GM12878 (cell line): ENCODE measurements around the gene NPLOC4. TPM values are rescaled to one million over a fixed set of nuclear protein-coding genes. Genes with fewer than 3 reads are reported as not detected.

Source experiments
- ATAC-seq: fragments of 200-7000 bp; cut with Tn5 transposase; 3 replicates; pipeline ENCODE4 v1.9.1; 2020; ENCODE audit warnings: mild to moderate bottlenecking, moderate library complexity
- BruUV-seq: library from RNA; stranded (reverse); fragments of 400-500 nt; replicated peaks from 2 replicates; lab custom pipeline; 2021; lab: Mats Ljungman, UMichigan
- CTCF ChIA-PET: fragments of 300-600 bp; sonication (Branson Sonifier 250); formaldehyde crosslinking; extraction: SDS; loops from one replicate; lab custom pipeline; 2021; ENCODE audit warnings: inconsistent platforms; lab: Yijun Ruan, JAX
- POLR2A ChIA-PET: fragments of 350-600 bp; formaldehyde crosslinking; extraction: SDS; loops from one replicate; lab custom pipeline; 2021; ENCODE audit warnings: inconsistent platforms; lab: Charles Lee
- RAD21 ChIA-PET: fragments of 300-600 bp; sonication (Branson Sonifier 250); formaldehyde crosslinking; loops from one replicate; lab custom pipeline; 2023; ENCODE audit warnings: antibody characterized with exemption; ENCODE audit not compliant: unreplicated experiment; lab: Charles Lee
- SMC1A ChIA-PET: fragments of 300-600 bp; sonication (Branson Sonifier 250); formaldehyde crosslinking; loops from one replicate; lab custom pipeline; 2023; ENCODE audit not compliant: unreplicated experiment, uncharacterized antibody; lab: Charles Lee
- DNase-seq: peaks from one replicate; pipeline ENCODE4 v3.0.0-alpha.2; 2011; ENCODE audit warnings: low read depth, low spot score
- FAIRE-seq: peaks from 3 replicates; lab custom pipeline; 2011; peaks lifted over from hg19 to GRCh38; lab: Jason Lieb, UNC
- H2AFZ ChIP-seq: 2 replicates; pipeline ENCODE4 v1.6.0; 2011; ENCODE audit warnings: low read depth, low read length, control low read depth; ENCODE audit not compliant: control insufficient read depth
- H3K27ac ChIP-seq: 2 replicates; pipeline ENCODE4 v1.5.1; 2011; ENCODE audit warnings: control low read depth; ENCODE audit not compliant: control insufficient read depth, insufficient read depth
- H3K27me3 ChIP-seq, 2 experiments: replicated peaks in 1 of 2; 2 replicates each; pipeline versions ENCODE4 v1.6.0 to v1.6.1; 2011; ENCODE audit warnings: low read length in 1 of 2; ENCODE audit not compliant: control insufficient read depth in 2 of 2, insufficient read depth in 2 of 2
- H3K36me3 ChIP-seq, 2 experiments: 2 replicates each; pipeline ENCODE4 v1.5.1; 2011; ENCODE audit warnings: low read length in 1 of 2; ENCODE audit not compliant: control insufficient read depth in 2 of 2, insufficient read depth in 2 of 2
- H3K4me1 ChIP-seq: 2 replicates; pipeline ENCODE4 v1.6.1; 2011; ENCODE audit warnings: mild to moderate bottlenecking, low read length, moderate library complexity, mixed read lengths; ENCODE audit not compliant: control insufficient read depth, insufficient read depth
- H3K4me2 ChIP-seq: 2 replicates; pipeline ENCODE4 v1.6.0; 2011; ENCODE audit warnings: control low read depth; ENCODE audit not compliant: control insufficient read depth, insufficient read depth
- H3K4me3 ChIP-seq: fragments of 200-600 bp; sonication (generic); 2 replicates; pipeline ENCODE4 v1.5.1; 2016
- H3K79me2 ChIP-seq: 2 replicates; pipeline ENCODE4 v1.6.0; 2011; ENCODE audit warnings: low read length; ENCODE audit not compliant: control insufficient read depth, insufficient read depth
- H3K9ac ChIP-seq: 2 replicates; pipeline ENCODE4 v1.8.0; 2011; ENCODE audit warnings: low read length, control low read depth, mixed read lengths; ENCODE audit not compliant: control insufficient read depth, insufficient read depth
- H3K9me3 ChIP-seq: replicated peaks from 3 replicates; pipeline ENCODE4 v1.5.1; 2011; ENCODE audit warnings: mild to moderate bottlenecking, low read length; ENCODE audit not compliant: control insufficient read depth, insufficient read depth
- H4K20me1 ChIP-seq: 2 replicates; pipeline ENCODE4 v1.6.0; 2011; ENCODE audit not compliant: control insufficient read depth, insufficient read depth
- BRCA1 ChIP-seq: IDR thresholded peaks from 2 replicates; pipeline ENCODE4 v1.6.1; 2011; ENCODE audit warnings: low read depth, low read length, improper control_type of control experiment
- CBX5 ChIP-seq: sonication (generic); IDR thresholded peaks from 2 replicates; pipeline ENCODE4 v1.6.1; 2016; ENCODE audit warnings: low read depth, moderate library complexity, mild to moderate bottlenecking, inconsistent platforms
- ESRRA ChIP-seq: IDR thresholded peaks from 2 replicates; pipeline ENCODE4 v1.6.1; 2012; ENCODE audit warnings: mild to moderate bottlenecking, low read length, improper control_type of control experiment
- FOXK2 ChIP-seq: fragments of 450-650 bp; IDR thresholded peaks from 2 replicates; pipeline ENCODE4 v1.6.1; 2017; ENCODE audit warnings: mild to moderate bottlenecking, moderate library complexity
- FOXM1 ChIP-seq: IDR thresholded peaks from 2 replicates; pipeline ENCODE4 v1.6.1; 2012; ENCODE audit warnings: low read depth, mild to moderate bottlenecking, inconsistent platforms, low read length, moderate library complexity
- MYB ChIP-seq: fragments of 150-350 bp; IDR thresholded peaks from 2 replicates; pipeline ENCODE4 v1.6.1; 2014; ENCODE audit warnings: mild to moderate bottlenecking, low read depth, low read length, borderline replicate concordance
- NFIC ChIP-seq: IDR thresholded peaks from 2 replicates; pipeline ENCODE4 v1.6.1; 2012; ENCODE audit warnings: low read depth, mild to moderate bottlenecking, inconsistent platforms, low read length, moderate library complexity
- PKNOX1 ChIP-seq: fragments of 450-650 bp; IDR thresholded peaks from 2 replicates; pipeline ENCODE4 v1.6.1; 2016; ENCODE audit warnings: mild to moderate bottlenecking
- RCOR1 ChIP-seq: conservative IDR thresholded peaks from 2 replicates; pipeline ENCODE4 v1.6.1; 2012; ENCODE audit warnings: low read depth, low read length, improper control_type of control experiment
- SMAD5 ChIP-seq: IDR thresholded peaks from 2 replicates; pipeline ENCODE4 v1.6.1; 2016; ENCODE audit warnings: antibody characterized with exemption, low read depth
- STAT3 ChIP-seq: IDR thresholded peaks from 2 replicates; pipeline ENCODE4 v1.6.1; 2011; ENCODE audit warnings: low read depth, low read length, improper control_type of control experiment
- YY1 ChIP-seq: IDR thresholded peaks from 2 replicates; pipeline ENCODE4 v1.6.1; 2011; ENCODE audit warnings: low read depth, mild to moderate bottlenecking, low read length
- WGBS: methylation state at CpG from one replicate; pipeline ENCODE4 v1.1.6; 2016; ENCODE audit warnings: low lambda C conversion rate; ENCODE audit not compliant: insufficient replicate concordance, insufficient coverage; ENCODE audit errors: missing lambda C conversion rate; 5-methylcytosine and 5-hydroxymethylcytosine counted together
- in situ Hi-C: fragments of 300-500 bp; cut with MboI; formaldehyde crosslinking; loops from 9 replicates; pipeline ENCODE4 v1.14.3; 2018; ENCODE audit warnings: mixed read lengths
- intact Hi-C: fragments of 100-400 bp; cut with micrococcal nuclease; formaldehyde crosslinking; loops from one replicate; pipeline ENCODE4 v1.14.2; 2022; ENCODE audit not compliant: unreplicated experiment
- polyA plus RNA-seq, 11 experiments: library from polyadenylated mRNA; depleted of rRNA in 4 of 11; unstranded in 6 of 11; stranded (reverse) in 5 of 11; fragments of >200 nt; fragmentation: Nextera tagmentation in 4 of 11; fragmentation: Illumina TruSeq in 1 of 11; extraction: Ambion mirVana in 4 of 11; extraction: Trizol in 1 of 11; gene quantifications; 1 replicate in 1 of 11; 2 replicates in 10 of 11; pipeline versions ENCODE4 v1.2.1 to v1.2.3, GENCODE V29; 2011 to 2016; ENCODE audit warnings: inconsistent platforms in 2 of 11, missing spikeins in 2 of 11, low read depth in 1 of 11
- total RNA-seq, 4 experiments: library from RNA; depleted of rRNA in 3 of 4; stranded (reverse); fragments of >200 nt in 3 of 4; fragmentation: Illumina TruSeq in 1 of 4; extraction: Trizol in 1 of 4; gene quantifications; 2 replicates each; pipeline versions ENCODE4 v1.2.1 to v1.2.3, GENCODE V29; 2013 to 2021
- TF ChIP-seq, protein P1 (sequence below): IDR thresholded peaks from 2 replicates; pipeline ENCODE4 v1.6.1; 2012; ENCODE audit warnings: mild to moderate bottlenecking, low read depth, low read length
- TF ChIP-seq, protein P2 (sequence below): IDR thresholded peaks from 2 replicates; pipeline ENCODE4 v1.6.1; 2012; ENCODE audit warnings: low read length, inconsistent platforms
- TF ChIP-seq, protein P3 (sequence below): fragments of 450-650 bp; IDR thresholded peaks from 2 replicates; pipeline ENCODE4 v1.6.1; 2017; ENCODE audit warnings: mild to moderate bottlenecking

The NPLOC4 gene
- total and polyA plus RNA-seq, 10 of the 15 experiments (the other 5 are each of a cell fraction or from before 2014, with no cell fraction given) = 1.5 to 83.7 (median 45.8) TPM

DNA sequence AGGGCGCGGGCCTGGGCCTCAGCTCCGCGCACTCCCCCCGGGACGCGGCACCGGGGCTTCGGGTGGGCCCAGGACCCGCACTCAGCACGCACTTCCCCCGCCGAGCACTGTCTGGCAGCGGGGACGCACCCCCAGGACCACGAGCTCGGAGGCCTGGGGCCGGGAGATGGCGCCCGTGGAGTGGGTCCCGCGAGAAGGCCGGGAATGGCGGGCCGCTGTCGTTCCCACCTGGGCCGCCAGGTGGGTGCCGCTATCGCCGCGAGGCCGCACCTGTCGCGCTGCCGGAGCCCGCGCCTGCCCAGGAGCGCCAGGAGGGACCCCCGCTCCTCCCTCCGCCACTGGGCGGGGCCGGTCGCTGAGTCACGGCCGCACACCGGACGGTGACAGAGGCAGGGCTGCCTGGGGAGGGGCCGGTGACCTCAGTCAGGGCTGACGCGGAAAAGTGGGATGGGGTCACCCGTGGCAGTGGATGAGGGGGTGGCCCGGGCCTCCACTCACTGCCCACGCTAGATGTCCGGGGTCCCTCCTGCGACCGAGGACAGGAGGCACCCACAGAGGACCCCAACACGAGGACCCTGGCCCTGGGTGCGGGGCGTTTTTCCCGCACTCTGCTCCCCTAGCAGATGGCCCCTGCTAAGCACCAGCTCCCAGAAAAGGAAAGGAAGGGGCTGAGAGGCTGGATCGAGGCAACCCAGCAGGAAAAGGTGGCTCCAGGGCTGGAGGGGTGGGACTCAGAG lies 117.5 kb downstream of the NPLOC4 start:
- in situ Hi-C loops = no loop called here
- H3K79me2 ChIP-seq = peaks cover 46% of the 10 kb centered on the region
- TF ChIP-seq BRCA1 = 0 out of 2 replicates have a peak, but pooled peaks have one; percentile 49
- TF ChIP-seq, protein P1, sequence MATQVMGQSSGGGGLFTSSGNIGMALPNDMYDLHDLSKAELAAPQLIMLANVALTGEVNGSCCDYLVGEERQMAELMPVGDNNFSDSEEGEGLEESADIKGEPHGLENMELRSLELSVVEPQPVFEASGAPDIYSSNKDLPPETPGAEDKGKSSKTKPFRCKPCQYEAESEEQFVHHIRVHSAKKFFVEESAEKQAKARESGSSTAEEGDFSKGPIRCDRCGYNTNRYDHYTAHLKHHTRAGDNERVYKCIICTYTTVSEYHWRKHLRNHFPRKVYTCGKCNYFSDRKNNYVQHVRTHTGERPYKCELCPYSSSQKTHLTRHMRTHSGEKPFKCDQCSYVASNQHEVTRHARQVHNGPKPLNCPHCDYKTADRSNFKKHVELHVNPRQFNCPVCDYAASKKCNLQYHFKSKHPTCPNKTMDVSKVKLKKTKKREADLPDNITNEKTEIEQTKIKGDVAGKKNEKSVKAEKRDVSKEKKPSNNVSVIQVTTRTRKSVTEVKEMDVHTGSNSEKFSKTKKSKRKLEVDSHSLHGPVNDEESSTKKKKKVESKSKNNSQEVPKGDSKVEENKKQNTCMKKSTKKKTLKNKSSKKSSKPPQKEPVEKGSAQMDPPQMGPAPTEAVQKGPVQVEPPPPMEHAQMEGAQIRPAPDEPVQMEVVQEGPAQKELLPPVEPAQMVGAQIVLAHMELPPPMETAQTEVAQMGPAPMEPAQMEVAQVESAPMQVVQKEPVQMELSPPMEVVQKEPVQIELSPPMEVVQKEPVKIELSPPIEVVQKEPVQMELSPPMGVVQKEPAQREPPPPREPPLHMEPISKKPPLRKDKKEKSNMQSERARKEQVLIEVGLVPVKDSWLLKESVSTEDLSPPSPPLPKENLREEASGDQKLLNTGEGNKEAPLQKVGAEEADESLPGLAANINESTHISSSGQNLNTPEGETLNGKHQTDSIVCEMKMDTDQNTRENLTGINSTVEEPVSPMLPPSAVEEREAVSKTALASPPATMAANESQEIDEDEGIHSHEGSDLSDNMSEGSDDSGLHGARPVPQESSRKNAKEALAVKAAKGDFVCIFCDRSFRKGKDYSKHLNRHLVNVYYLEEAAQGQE = no peak
- TF ChIP-seq ESRRA = no peak
- no peak for TF ChIP-seq MYB
- no peak for TF ChIP-seq FOXM1
- no peak for TF ChIP-seq CBX5
- TF ChIP-seq NFIC = no peak
- TF ChIP-seq, protein P2, sequence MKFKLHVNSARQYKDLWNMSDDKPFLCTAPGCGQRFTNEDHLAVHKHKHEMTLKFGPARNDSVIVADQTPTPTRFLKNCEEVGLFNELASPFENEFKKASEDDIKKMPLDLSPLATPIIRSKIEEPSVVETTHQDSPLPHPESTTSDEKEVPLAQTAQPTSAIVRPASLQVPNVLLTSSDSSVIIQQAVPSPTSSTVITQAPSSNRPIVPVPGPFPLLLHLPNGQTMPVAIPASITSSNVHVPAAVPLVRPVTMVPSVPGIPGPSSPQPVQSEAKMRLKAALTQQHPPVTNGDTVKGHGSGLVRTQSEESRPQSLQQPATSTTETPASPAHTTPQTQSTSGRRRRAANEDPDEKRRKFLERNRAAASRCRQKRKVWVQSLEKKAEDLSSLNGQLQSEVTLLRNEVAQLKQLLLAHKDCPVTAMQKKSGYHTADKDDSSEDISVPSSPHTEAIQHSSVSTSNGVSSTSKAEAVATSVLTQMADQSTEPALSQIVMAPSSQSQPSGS = no peak
- 0 out of 2 replicates have a peak, but pooled peaks have one; percentile 80 for TF ChIP-seq RCOR1
- no peak for TF ChIP-seq STAT3
- no peak for TF ChIP-seq SMAD5
- TF ChIP-seq, protein P3, sequence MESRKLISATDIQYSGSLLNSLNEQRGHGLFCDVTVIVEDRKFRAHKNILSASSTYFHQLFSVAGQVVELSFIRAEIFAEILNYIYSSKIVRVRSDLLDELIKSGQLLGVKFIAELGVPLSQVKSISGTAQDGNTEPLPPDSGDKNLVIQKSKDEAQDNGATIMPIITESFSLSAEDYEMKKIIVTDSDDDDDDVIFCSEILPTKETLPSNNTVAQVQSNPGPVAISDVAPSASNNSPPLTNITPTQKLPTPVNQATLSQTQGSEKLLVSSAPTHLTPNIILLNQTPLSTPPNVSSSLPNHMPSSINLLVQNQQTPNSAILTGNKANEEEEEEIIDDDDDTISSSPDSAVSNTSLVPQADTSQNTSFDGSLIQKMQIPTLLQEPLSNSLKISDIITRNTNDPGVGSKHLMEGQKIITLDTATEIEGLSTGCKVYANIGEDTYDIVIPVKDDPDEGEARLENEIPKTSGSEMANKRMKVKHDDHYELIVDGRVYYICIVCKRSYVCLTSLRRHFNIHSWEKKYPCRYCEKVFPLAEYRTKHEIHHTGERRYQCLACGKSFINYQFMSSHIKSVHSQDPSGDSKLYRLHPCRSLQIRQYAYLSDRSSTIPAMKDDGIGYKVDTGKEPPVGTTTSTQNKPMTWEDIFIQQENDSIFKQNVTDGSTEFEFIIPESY = no peak
- peak; percentile 87 for TF ChIP-seq YY1
- no peak for TF ChIP-seq FOXK2
- no peak for TF ChIP-seq PKNOX1

More for the DNA sequence above, 117.5 kb downstream of the NPLOC4 start:
- peak overlapping the region; percentile 78 for H3K9ac ChIP-seq
- no peak for DNase-seq
- H3K27me3 ChIP-seq = no peaks in the 10 kb centered on the region
- peak; percentile 39 for ATAC-seq
- RAD21 ChIA-PET = interaction anchor here (0.8 to 7.6 kb wide), 5 partner anchors 9 to 81 kb away, joined by 3 to 44 read pairs (median 4); partner anchors contain the start of gene FAAP100
- POLR2A ChIA-PET = interaction anchor here (0.5 to 2.8 kb wide), 4 partner anchors 10 to 81 kb away, joined by 3 to 34 read pairs (median 10); partner anchors contain the start of gene FAAP100
- intact Hi-C loops = loop anchor here (5.0 to 10.0 kb wide), 2 partner anchors 83 to 265 kb away; no protein-coding TSS in a partner anchor
- SMC1A ChIA-PET = interaction anchor here (0.5 to 3.2 kb wide), 7 partner anchors 13 to 228 kb away, joined by 3 to 15 read pairs (median 3); partner anchors contain the start of gene FAAP100
- no peaks in the 10 kb centered on the region; a peak in 1 of 4 replicates for H3K36me3 ChIP-seq
- no peaks in the 10 kb centered on the region for H4K20me1 ChIP-seq
- CTCF ChIA-PET = interaction anchor here (1.6 to 5.5 kb wide), 6 partner anchors 19 to 81 kb away, joined by 4 to 47 read pairs (median 11); no protein-coding TSS in a partner anchor
- H3K4me2 ChIP-seq = peak overlapping the region; percentile 97
- WGBS = 1% methylated on average over 60 of the region's 61 CpGs
- H3K4me3 ChIP-seq = peak overlapping the region; percentile 72
- H3K9me3 ChIP-seq = no peaks in the 10 kb centered on the region
- FAIRE-seq = no peak
- H3K4me1 ChIP-seq = peaks cover 33% of the 10 kb centered on the region
- BruUV-seq = no TSS peak
- peak overlapping the region; percentile 68 for H2AFZ ChIP-seq
- H3K27ac ChIP-seq = peak overlapping the region; percentile 100
